ENCODE measurements around the gene FBXO42. TPM values are rescaled to one million over a fixed set of nuclear protein-coding genes. Genes with fewer than 3 reads are reported as not detected.
"Not testable (repeated sequence)": the region's sequence is repeated elsewhere in the genome, so short reads cannot be mapped to it uniquely, and the experiment has no call there.

FBXO42 gene
- total and polyA plus RNA-seq, 12 donors = 12.4 to 26.6 (median 20.5) TPM

DNA sequence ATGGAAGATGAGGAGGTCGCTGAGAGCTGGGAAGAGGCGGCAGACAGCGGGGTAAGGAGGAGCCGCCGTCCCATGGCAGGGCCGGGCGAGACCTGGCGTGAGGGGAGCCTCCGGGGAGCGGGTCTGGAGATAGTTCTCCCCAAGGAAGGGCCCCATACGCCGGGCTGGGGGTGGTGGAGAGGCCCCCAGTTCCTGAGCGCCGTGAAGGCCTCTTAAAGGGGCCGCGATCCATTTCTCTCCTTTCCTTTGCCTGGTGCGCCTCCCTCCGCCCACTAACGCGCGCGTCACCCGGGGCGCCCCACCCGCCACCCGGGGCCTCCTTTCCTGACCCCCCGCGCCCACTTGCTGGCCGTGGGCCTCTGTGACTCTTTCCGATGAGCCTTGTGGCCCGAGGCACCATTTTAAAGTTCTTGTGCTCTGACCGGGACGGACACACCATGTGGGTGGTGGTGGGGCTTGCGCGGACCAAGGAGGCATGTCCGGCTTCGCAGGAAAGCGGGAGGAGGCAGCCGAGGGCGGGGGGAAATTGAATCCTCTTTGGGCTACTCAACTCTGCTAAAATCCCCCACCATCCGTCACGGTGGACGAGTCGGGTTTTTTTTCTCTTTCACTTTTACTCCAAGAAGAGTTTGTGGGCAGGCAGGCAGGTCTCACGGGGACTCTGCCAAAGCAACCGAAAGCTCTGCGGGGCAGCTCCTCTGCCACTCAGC is 15.1 kb upstream of the FBXO42 start:
- H3K27me3 ChIP-seq = no peaks in the 10 kb centered on the region
- intact Hi-C loops (cut with DNase I) = loop anchor here (2.0 to 10.0 kb wide), 7 partner anchors 75 to 295 kb away; partner anchors contain the start of genes FAM131C (in 3 of the 10) and NECAP2 (in 2 of the 10)
- no peaks in the 10 kb centered on the region for H3K9me3 ChIP-seq
- H3K36me3 ChIP-seq = peaks cover 0 to 1% (median 0%) of the 10 kb centered on the region in 9 donors
- 1% methylated on average over 44 to 47 of the region's 47 CpGs for WGBS, 2 donors
- peak overlapping the region; percentile 91 to 99 (median 98) for H3K27ac ChIP-seq
- TF ChIP-seq, protein P1, sequence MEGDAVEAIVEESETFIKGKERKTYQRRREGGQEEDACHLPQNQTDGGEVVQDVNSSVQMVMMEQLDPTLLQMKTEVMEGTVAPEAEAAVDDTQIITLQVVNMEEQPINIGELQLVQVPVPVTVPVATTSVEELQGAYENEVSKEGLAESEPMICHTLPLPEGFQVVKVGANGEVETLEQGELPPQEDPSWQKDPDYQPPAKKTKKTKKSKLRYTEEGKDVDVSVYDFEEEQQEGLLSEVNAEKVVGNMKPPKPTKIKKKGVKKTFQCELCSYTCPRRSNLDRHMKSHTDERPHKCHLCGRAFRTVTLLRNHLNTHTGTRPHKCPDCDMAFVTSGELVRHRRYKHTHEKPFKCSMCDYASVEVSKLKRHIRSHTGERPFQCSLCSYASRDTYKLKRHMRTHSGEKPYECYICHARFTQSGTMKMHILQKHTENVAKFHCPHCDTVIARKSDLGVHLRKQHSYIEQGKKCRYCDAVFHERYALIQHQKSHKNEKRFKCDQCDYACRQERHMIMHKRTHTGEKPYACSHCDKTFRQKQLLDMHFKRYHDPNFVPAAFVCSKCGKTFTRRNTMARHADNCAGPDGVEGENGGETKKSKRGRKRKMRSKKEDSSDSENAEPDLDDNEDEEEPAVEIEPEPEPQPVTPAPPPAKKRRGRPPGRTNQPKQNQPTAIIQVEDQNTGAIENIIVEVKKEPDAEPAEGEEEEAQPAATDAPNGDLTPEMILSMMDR (IDR thresholded peaks at IDR 0.05) = peak in 4 of 9 donors; percentile 15 to 34 (median 22)
- DNase-seq = peak; percentile 83 to 89
- peak overlapping the region; percentile 50 to 96 (median 75) for H3K4me3 ChIP-seq
- ATAC-seq = peak; percentile 84 to 93 (median 90)
- peaks cover 12 to 76% (median 39%) of the 10 kb centered on the region in 9 donors for H3K4me1 ChIP-seq

DNA sequence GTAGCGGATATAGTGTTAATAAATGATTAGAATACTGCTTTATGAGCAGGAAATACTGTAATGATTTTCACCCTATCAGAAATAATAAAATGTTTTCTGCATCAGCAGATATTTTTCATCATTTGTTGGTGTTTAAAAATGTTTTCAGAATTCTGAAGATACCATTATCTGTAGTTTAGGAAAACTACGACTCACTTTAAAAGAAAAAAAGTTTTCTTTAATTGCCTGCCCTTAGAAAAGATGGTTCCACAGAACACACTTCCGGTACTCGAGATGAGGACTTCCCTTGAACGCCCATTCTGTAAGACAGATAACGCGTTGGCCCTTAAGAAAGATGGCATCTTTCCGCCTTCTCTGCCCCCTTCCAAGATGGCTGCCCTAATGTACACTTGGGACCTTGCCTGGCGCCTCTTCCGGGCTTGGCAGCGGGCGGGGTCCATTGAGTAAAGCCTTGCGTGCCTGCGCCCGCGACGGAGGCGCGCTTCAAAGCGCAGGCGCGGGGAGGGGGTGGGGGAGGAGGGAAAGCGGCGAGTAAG is 14.5 kb upstream of the FBXO42 start, which contains the start of gene SZRD1:
SZRD1 (plus strand) TSS at position 521 of the 536 bp plus-strand sequence. CDS start 16 bp downstream, outside the sequence.
- intact Hi-C loops (cut with DNase I) = loop anchor here (2.0 to 10.0 kb wide), 7 partner anchors 76 to 294 kb away; partner anchors contain the start of genes FAM131C (in 3 of the 10) and NECAP2 (in 2 of the 10)

DNA sequence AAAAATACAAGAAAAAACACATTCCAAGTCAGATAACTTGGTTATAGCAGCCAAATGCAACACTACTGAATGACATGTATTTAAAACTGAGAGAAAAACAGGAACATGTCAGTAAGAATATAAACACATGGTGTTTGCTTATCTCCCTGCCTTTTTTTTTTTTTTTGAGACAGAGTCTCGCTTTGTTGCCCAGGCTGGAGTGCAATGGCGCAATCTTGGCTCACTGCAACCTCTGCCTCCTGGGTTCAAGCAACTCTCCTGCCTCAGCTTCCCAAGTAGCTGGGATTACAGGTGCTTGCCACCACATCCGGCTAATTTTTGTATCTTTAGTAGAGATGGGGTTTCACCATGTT is 12.8 kb upstream of the FBXO42 start:
- not testable (repeated sequence) for H3K36me3 ChIP-seq, H3K4me3 ChIP-seq, ATAC-seq, H3K27me3 ChIP-seq, DNase-seq, H3K9me3 ChIP-seq
- intact Hi-C loops (cut with DNase I) = loop anchor here (5.0 to 10.0 kb wide), 6 partner anchors 77 to 293 kb away; partner anchors contain the start of genes FAM131C (in 3 of the 10) and NECAP2 (in 2 of the 10)
- peak overlapping the region in 2 of 10 donors; percentile 16 to 31 for H3K27ac ChIP-seq
- 76 to 78% methylated on average over 3 of the region's 3 CpGs for WGBS, 2 donors
- peaks cover 12 to 55% (median 23%) of the 10 kb centered on the region in 9 donors for H3K4me1 ChIP-seq

More for the DNA sequence above, 14.5 kb upstream of the FBXO42 start, which contains the start of gene SZRD1:
- WGBS, 2 donors = 3% methylated on average over 23 to 24 of the region's 24 CpGs
- TF ChIP-seq, protein P1 (IDR thresholded peaks at IDR 0.05) = no peak
- no peaks in the 10 kb centered on the region for H3K36me3 ChIP-seq
- DNase-seq (peak; percentile 95 to 97), ATAC-seq (peak; percentile 91 to 97 (median 94))
- peaks cover 12 to 69% (median 33%) of the 10 kb centered on the region in 9 donors for H3K4me1 ChIP-seq
- H3K9me3 ChIP-seq = no peaks in the 10 kb centered on the region
- peak within 1 kb of the TSS; percentile 91 to 99 (median 98) for H3K27ac ChIP-seq
- H3K27me3 ChIP-seq = no peaks in the 10 kb centered on the region
- peak within 1 kb of the TSS; percentile 50 to 96 (median 75) for H3K4me3 ChIP-seq

DNA sequence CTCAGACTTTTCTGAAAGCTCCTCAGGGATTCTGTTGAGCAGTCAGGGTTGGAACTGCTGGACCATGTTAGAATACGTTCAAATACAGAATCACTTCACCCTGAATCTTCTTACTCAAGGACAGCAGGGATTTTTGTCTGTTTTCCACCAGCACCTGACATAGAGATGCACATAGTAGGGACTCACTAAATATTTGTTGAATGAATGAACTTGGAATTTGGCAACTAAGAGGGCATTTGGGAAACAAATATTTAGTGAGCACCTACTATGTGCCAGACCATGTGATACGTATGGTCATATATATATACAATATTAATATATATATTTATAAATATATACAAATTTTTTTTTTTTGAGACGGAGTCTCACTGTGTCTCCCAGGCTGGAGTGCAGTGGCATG is 4.6 kb upstream of the FBXO42 start:
- no peaks in the 10 kb centered on the region for H3K9me3 ChIP-seq
- WGBS, 2 donors = 81 to 90% methylated on average over 3 of the region's 3 CpGs
- ATAC-seq (no peak), DNase-seq (no peak)
- no peak overlapping the region for H3K4me3 ChIP-seq
- H3K27me3 ChIP-seq = no peaks in the 10 kb centered on the region
- peaks cover 0 to 10% (median 5%) of the 10 kb centered on the region in 9 donors for H3K4me1 ChIP-seq
- H3K27ac ChIP-seq = no peak overlapping the region
- TF ChIP-seq, protein P1 (IDR thresholded peaks at IDR 0.05) = no peak
- H3K36me3 ChIP-seq = no peaks in the 10 kb centered on the region
- intact Hi-C loops (cut with DNase I) = loop anchor here in 1 of 10 donors (10.0 kb wide), 1 partner anchor 152 kb away; no protein-coding TSS in a partner anchor

Measured in heart right ventricle (tissue), 16 donors.